PC-3 (cell line): ENCODE measurements around the gene ZNF862.

ENCODE experiments used
- CTCF ChIP-seq: fragments of 300-600 bp; sonication (generic); conservative IDR thresholded peaks from 2 replicates; pipeline ENCODE4 v1.5.1; 2017; ENCODE audit warnings: antibody characterized with exemption, low read depth, mild to moderate bottlenecking, low read length
- EZH2 ChIP-seq: fragments of 300-600 bp; sonication (generic); IDR thresholded peaks from one replicate; pipeline ENCODE4 v1.6.1; 2017; ENCODE audit warnings: antibody characterized with exemption, mild to moderate bottlenecking, low read length; ENCODE audit not compliant: unreplicated experiment
- EZH2phosphoT487 ChIP-seq: fragments of 300-600 bp; sonication (generic); IDR thresholded peaks from 2 replicates; pipeline ENCODE4 v1.6.1; 2018; ENCODE audit warnings: mild to moderate bottlenecking, antibody characterized with exemption, low read length, borderline replicate concordance

GRCh38 chr7:149867762-149868622, 29.8 kb downstream of the ZNF862 start:
- TF ChIP-seq CTCF (no peak), EZH2 (no peak), EZH2phosphoT487 (no peak)
